HT-29 (cell line): ENCODE data around the gene VPS51. TPM values are rescaled to one million over a fixed set of nuclear protein-coding genes. Genes with fewer than 3 reads are reported as not detected.

Experiments
- small RNA-seq: library from RNA; depleted of rRNA; stranded (forward); fragments of <200 nt; gene quantifications from one replicate; pipeline ENCODE3, GENCODE V24; 2014
- total RNA-seq: library from RNA; depleted of rRNA; stranded (reverse); fragments of >200 nt; shearing (Covaris generic); gene quantifications from 2 replicates; pipeline ENCODE4 v1.2.3, GENCODE V29; 2014; rRNA removed

VPS51 gene
- total RNA-seq, 1 experiment from 2014 or later = 628 TPM

Small RNA genes lying within 50 kb of the gene (small RNA-seq; reads per million reads assigned to genes)
- gene HIGD1AP10 (not detected), gene PDCL2P2 (not detected), gene RNU2-23P (56.4 reads per million, percentile 96 among the genes with 10 or more reads in this experiment)

Other genes starting within 250 kb of the VPS51 start
- gene EHD1, start 217.6 kb upstream of the VPS51 start, total RNA-seq = 118 and 123 TPM in 2 replicates
- 47.1 and 50.5 TPM in 2 replicates for gene ATG2A, start 179.0 kb upstream of the VPS51 start, total RNA-seq
- 7.9 and 8.9 TPM in 2 replicates for gene PPP2R5B, start 171.5 kb upstream of the VPS51 start, total RNA-seq
- not detected in 2 replicates for gene GPHA2, start 160.3 kb upstream of the VPS51 start, total RNA-seq
- not detected in 2 replicates for gene MAJIN, start 124.1 kb upstream of the VPS51 start, total RNA-seq
- 1.6 and 2.5 TPM in 2 replicates for gene BATF2, start 99.2 kb upstream of the VPS51 start, total RNA-seq
- 103 and 104 TPM in 2 replicates for gene ARL2, start 82.1 kb upstream of the VPS51 start, total RNA-seq
- 26.5 and 36.1 TPM in 2 replicates for gene SNX15, start 68.8 kb upstream of the VPS51 start, total RNA-seq
- 52.4 and 52.5 TPM in 2 replicates for gene SAC3D1, start 55.0 kb upstream of the VPS51 start, total RNA-seq
- gene NAALADL1, start 37.7 kb upstream of the VPS51 start, total RNA-seq = 0.08 and 1.9 TPM in 2 replicates
- 66.1 and 72.1 TPM in 2 replicates for gene CDCA5, start 12.2 kb upstream of the VPS51 start, total RNA-seq
- gene ZFPL1, start 12.0 kb upstream of the VPS51 start, total RNA-seq = 124 and 128 TPM in 2 replicates
- gene TM7SF2, start 15.7 kb downstream of the VPS51 start, total RNA-seq = 84.4 and 113 TPM in 2 replicates
- 104 and 115 TPM in 2 replicates for gene ZNHIT2, start 21.5 kb downstream of the VPS51 start, total RNA-seq
- 835 and 863 TPM in 2 replicates for gene FAU, start 25.9 kb downstream of the VPS51 start, total RNA-seq
- 153 and 200 TPM in 2 replicates for gene MRPL49, start 26.1 kb downstream of the VPS51 start, total RNA-seq
- gene SYVN1, start 38.3 kb downstream of the VPS51 start, total RNA-seq = 21.7 and 32.1 TPM in 2 replicates
- not detected in 2 replicates for gene SPDYC, start 74.0 kb downstream of the VPS51 start, total RNA-seq
- 594 and 654 TPM in 2 replicates for gene CAPN1, start 85.7 kb downstream of the VPS51 start, total RNA-seq
- gene POLA2, start 165.7 kb downstream of the VPS51 start, total RNA-seq = 24.8 and 27.5 TPM in 2 replicates
- gene CDC42EP2, start 218.7 kb downstream of the VPS51 start, total RNA-seq = 30.9 and 36.5 TPM in 2 replicates
- 28.8 and 30.2 TPM in 2 replicates for gene DPF2, start 237.6 kb downstream of the VPS51 start, total RNA-seq